DMS 273 treated with DMSO at 0.1 percent for 48 hours (cell line): ENCODE results near the gene UBL7.
"Not testable (repeated sequence)": the region's sequence is repeated elsewhere in the genome, so short reads cannot be mapped to it uniquely, and the experiment has no call there.

Source experiments
- DNase-seq: peaks from one replicate; lab custom pipeline; 2025; lab: John Stamatoyannopoulos, UW

UBL7 gene

DNA sequence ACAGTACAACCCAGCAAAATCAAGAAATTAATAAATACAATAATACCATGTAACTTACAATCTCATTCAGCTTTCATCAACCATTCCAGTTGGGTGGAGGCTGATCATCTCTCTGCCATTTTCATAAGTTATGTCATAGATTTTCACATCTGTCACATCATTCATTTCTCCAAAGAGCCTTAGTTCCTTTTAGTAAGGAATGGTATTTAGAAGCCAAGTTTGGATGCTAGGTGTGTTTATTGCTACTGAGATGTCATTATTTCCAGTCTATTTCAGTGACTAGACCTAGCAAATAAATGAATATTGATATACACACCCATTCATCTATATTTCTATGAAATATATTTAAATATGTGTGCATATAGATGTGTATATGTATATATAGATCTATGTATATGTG, 2.7 kb upstream of the UBL7 start:
- DNase-seq, result no peak

DNA sequence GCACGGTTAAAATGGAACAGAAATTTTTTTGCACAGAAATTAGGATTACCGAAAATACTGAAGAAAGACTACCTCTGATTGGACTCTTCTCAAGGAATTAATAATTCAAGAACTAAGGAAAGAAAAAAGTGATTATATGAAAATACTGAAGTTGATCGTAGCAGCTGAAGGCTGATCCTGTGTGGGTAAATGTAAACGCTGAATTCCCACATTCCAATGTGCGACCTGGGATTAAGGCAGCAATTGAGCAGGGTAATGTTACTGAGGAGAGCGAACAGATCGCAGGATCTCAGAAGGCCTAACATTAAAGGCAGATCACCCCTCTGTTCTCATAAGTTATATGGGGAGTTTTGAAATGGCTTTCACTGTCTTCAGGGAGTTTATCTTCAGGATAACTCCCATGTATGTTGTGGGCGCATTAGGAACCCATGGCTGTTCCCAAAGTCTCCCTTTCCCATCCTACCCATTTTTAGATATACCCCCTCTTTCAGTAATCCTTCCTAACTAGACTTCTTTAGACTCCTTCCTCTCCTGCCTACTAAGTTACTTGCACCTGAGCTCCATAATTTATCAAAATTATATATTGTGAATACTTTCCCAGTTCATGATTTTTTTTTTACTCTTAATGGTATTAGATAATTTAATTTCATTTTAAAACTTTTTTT, 1.0 kb upstream of the UBL7 start:
- DNase-seq, result no peak

DNA sequence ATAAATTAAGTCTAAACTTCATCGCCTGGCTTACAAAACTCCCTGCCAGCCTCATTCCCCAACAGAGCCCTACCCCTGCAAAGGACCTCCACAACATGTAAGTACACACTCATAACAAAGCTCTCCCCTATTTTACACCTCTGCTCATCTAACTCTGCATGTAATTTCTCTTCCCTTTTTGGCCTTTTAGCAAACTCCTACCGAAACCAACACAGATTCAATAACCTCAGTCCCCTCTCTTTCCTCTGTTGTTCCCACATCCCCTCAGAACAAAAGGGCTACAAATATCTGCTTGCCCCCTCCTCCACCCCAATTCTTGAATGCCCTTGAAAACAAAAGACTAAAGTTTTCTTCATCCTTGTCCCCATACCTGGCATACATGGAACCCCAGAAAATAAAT, 662 bp downstream of the UBL7 start:
- DNase-seq, result no peak

DNA sequence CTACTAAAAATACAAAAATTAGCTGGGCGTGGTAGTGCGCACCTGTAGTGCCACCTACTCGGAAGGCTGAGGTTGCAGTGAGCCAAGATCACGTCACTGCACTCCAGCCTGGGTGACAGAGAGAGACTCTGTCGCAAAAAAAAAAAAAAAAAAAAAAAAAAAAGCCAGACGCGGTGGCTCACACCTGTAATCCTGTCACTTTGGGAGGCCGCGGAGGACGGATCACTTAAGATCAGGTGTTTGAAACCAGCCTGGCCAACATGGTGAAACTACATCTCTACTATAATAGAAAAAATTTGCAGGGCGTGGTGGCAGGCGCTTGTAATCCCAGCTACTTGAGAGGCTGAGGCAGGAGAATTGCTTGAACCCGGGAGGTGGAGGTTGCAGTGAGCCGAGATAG, 1.2 kb downstream of the UBL7 start:
- DNase-seq, result not testable (repeated sequence)

DNA sequence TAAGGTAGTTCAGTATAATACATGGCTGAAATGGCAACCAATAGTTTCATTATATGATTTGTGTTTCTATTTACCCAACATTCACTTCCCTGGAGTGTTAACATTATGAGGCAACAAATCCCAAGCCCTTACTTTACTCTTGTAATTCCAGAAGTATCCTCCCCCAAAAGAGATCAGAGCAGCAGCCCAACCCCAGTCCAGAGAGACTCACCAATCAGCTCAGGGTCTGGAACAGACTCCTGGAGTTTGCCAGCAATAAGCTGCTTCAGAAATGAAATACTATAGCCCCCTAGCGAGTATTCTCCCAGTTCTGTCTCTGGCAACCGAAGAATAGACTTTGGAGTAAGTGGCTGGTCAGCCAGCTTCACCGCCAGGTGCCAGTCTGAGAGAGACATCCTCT, 2.5 kb downstream of the UBL7 start:
- DNase-seq, result no peak

DNA sequence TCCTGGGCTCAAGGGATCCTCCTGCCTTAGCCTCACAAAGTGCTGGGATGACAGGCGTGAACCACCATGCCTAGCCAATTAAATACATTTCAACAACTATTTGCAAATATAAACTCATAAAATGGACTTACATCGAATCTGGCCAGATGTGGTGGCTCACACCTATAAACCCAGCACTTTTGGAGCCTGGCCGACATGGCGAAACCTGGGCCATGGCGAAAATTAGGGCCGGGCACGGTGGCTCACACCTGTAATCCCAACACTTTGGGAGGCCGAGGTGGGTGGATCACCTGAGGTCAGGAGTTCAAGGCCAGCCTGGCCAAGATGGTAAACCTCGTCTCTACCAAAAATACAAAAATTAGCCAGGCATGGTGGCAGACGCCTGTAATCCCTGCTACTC, 3.9 kb downstream of the UBL7 start:
- not testable (repeated sequence) for DNase-seq

DNA sequence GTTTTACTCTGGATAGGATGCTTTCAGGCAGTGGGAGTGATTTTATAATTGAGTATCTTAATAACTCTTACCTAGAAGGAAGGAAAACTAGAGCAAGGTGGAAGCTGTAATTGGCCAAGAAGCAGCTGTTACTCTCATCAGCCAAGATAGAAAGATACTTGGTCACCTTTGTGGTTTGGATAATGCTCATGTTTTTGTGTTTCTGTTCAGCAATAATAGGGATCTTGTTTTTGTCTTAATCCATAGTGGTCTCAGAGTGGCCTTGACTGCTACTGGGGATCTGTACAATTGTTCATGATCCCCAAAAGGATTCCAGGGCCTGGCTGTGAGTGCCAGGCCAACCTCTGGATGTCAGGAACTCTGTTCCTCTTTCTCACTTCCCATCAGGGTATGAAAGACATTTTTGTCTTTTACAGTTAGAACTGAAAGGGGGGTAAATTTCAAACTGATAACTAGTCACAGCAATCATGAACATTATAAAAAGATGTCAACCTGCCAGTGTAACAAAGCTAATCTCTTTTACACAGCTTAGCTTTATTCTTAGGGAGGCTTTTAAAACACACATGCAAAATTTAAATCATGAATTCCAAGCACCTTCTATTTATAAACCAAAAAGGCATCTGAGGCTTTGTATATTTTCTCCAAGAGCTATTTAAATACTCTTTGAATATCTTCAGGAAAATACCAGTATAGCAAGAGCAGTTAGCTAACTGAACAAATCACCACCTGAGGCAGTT, 6.0 kb downstream of the UBL7 start:
- DNase-seq, result no peak

DNA sequence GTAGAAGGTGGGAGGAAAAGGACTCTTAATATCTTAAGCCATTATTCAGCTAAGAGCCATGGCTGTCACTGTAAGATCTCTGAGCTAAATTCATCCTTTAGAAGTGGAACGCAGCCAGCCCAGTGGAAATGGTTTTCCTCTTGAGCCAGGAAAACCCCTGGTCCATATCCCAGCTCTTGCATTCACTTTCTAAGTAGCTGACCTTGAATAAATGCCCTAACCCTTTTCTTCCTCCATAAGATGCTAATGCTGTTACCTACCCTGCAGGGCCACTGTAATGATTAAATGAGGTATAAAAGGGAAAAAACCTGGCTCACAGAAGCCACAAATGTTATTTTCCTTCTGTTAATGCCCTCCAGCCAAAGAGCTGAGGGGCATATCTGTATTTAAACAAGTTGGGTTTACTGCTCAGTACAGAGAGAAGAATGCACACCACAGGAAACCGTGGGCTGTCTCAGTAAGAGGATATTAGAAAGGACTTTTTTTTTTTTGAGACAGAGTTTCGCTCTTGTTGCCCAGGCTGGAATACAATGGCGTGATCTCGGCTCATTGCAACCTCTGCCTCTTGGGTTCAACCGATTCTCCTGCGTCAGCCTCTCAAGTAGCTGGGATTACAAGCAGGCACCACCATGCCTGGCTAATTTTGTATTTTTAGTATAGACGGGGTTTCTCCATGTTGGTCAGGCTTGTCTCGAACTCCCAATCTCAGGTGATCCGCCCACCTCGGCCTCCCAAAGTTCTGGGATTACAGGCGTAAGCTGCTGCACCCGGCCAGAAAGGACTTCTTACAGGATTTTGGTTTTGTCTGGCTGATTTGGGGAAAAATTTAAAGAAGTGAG, 6.8 kb downstream of the UBL7 start:
- no peak for DNase-seq

DNA sequence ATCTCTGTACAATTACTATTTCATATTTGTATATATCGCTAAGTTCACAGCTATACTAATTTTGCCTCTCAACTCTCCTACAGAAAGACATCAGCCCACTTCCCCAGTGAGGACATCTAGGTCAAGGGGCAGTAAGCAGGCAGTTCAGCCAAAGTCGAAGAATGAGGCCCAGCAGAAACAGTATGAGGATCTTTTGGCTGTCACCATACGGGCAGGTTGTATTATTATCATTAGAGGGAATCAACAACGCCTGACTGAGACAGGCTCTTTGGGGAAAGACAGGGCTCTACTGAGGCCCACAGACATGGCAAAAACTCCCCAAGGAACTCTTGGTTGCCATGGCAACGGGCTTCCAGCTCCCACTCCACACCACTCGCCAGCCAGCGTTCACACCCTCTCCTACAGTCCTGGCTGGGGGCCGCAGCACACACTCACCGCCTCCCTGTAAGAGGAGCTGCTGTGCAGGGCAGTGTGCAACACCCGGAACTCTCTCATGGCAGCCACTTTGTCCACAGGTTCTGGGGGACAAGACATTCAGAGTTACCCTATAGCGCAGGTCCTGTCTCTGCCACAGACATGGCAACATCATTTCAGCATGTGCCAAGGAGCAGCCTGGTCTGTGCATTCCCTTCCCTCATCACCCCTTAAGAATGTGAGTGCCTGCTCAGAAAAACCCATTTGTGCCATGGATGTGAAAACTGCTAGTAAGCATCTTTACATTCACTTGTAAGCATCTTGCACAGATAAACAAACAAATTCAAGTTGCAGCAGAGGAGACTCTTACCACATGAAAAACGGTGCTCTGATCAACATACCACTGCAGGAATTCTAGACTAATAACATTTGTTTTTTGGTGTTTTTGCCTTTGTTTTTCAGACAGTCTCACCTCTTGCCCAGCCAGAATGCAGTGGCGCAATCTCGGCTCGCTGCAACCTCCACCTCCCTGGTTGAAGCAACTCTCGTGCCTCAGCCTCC, 8.8 kb downstream of the UBL7 start:
- DNase-seq, result no peak

DNA sequence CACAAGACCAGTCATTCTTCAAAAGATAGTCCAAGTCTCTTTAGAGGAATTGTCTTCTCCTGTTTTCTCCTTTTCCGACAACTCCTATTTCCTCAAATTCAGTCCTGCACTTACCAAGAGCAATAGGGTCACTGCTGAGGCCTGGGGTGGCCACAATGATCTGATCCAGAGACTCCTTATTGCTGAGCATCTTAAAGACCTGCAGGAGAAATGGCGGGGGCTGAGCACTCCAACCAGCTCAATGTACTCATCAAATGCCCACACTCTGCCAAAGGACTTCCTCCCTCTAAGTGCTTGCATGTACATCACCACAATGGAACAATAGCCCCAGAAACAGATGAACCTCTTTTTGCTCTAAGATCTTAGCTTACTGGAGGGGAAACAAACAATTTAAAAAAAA, 9.6 kb downstream of the UBL7 start:
- DNase-seq, result no peak

DNA sequence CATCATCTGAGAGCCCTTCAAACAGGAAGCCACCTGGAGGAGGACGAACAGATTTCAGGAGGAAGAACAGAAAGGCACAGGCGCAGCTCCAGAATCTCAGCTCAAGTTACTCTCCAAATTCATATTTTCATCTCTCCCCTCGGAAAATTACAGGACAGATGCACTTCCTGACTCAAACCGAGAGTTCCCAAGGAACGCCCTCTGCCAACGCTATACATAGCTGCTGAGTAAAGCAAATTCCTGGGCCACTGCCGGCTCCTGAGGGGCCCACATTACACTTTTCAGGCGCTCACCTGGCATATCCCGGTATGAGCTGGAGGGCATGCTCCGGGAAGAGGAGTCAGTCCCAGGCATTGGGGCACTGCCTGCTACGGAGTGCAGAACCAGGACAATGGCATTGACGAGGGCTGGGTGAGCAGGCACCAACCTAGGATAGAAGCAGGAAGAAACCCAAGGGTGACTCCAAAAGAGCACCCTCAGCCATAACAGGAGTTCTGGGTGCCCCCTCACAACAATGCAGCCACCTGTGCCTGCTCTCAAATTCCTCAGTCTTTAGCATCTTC, 11.2 kb downstream of the UBL7 start:
- DNase-seq, result no peak

DNA sequence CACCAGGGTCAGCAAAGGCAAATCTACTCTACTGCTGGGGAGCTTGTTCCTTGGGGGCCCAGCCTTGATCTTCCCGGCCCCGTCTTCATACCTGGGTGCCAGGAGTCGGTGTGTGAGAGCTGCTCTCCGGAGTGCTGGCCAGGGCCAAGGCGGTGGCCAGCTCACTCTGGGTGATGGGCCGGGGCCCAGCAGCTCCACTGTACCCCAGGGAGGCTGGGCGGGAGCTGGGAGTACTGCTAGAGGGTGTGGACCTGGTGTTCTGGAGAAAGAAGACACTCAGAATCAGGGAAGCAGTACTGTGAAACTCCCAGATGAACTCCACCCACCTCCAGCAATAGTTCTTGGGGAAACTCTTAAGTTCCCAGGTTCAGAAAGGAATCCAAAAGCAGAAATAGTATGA, 11.9 kb downstream of the UBL7 start:
- DNase-seq, result no peak

DNA sequence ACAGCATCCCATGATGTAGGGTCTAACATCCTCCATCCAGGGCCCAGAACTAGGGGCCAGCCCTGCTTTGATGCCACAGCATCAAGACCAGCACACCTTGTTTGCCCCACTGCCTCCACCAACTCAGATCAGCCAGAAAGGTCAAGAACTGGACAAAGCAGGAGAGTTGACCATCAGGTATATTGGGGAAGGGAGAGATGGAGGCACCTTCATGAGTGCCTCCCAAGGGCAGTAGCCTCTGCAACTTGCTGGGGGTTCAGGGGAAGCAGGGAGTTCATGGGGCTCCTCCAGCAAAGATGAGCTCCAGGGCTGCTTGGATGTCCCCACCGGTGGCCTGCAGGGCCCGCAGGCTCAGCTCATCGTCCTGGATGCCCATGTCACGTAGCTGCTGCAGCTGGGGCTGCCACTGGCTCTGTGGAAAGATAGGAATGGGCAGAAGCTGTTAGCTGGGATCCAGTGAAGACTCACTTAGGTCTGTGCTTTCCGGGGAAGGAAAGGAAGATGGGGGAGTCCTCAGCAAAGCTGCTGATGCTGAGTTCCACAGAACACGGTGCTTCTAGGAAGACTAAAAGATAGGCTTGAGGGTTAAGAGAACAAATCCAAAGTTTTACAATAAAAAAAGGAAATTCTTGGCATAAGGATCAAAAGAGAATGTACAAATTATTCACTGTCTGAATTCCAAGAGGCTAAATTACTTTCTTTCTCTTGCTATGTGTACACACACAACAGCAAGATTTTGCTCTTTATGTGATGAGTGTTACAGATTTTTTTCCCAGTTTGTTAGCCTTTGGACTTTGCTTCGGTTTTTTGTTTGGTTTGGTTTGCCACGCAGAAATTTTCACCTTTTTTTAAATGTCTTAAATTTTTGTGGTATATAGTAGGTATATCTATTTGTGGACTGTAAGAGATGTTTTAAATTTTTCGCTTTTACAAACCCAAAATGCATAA, 14.9 kb downstream of the UBL7 start:
- DNase-seq, result no peak

DNA sequence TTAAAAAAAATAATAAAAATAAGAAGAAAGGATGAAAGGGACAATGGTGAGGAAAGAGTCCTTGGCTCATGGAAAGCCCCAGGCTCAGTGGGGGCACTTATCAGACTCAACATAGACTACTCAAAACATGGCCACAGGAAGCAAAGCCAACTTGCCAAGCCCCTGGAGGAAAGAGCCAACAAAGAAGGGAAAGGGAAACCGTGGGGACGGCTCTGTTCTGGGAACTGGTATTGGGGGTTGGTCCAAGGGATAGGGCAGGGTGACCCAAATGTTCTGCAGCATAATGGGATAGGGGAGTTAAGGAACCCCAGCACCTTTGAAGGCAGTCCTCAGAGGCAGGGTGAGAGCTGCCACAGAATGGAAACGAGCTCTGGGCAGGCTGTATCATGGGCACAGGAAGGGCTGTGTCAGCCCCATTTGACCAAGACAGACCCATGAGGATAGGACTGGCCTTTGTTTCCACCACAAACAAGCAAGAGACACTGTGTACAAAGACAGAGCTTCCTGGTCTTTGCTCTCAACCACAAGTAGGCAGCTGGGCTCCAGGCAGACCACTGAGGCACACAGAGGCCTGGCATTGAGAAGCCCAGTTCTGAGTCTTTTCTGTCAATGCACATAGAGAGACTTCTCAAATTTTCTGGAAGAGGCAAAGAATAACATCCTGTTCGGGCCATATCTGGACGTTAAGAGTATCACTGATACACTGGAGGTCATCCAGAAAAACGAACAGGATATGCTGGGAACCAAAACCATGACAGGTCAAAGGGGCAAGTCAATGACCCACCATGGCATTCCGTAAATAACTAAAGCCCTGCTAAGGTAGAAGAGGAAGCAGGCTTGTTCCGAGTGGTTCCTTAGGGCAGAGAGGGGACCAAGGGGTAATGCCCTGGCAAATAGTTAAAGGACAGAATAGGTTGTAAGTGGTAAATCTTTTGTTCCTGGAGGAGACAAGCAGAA, 16.6 kb downstream of the UBL7 start:
- no peak for DNase-seq

DNA sequence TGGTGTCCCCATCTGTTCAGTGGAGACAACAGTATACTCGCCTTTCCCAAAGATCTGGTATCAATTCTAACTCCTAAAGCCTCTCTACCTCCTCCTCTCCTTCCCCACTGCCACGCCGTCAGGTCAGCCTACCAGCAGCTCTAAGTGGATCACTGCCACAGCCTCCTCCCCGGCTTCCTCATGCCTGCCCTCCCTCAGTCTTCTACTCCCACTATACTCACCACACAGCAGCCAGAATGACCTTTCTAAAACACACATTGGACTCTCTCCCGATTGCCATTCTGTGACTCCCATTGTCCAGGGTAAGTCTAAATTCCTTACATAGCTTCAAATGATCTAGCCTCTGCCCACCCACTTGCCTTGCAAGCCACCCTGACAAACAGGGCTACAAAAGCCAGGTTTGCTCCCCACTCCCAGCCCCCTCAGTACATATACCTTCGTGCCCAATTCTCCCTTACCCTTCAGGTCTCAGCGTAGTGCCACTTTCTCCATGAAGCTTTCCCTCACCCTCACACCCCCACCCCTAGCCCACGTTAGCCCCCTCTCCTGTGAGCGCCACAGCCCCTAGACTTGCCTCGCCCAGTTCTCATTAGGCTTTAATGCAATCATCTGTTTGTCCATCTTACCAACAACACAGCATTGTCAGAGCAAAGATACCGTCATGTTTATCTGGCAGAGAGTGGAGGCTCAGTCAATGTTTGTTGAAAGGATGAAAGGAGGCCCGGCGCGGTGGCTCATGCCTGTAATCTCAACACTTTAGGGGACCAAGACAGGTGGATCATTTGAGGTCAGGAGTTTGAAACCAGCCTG, 17.7 kb downstream of the UBL7 start:
- DNase-seq, result no peak

DNA sequence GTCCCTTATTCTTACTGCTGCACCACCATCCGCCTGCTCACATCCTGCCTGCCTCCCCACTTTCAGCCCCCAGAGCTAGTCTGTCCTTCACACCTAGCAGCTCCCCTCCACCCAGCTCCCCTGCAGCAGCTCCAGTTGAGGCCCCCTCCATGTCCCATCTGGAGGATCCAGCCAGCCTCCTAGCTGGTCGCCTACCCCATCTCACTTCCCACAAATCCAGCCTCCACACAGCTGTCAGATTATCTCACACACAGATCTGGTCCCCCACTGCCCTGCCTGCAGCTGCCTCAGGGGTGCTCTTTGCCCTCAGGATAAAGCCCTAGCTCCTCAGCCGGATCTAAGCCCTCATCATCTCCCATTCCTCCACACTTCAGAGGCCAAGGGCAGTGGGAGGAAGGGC, 18.4 kb downstream of the UBL7 start:
- no peak for DNase-seq

DNA sequence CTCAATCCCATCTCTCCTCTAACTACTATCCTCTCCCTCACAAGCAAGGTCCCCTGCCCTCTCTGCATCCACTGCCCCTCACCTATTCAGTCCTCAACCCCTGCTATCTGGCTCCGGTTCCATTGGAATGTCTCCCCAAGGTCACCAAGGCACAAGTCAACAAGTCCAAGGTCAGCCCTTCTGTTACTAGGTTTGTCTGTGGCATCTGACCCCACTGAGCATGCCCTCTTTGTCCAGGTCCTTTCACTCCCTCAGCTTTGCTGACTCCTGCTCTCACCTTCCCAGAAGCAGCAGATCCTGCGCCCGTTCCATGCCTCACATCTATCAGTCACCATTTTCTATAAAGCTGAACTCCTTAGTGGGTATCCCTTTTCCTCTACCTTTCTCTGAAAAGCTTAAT, 18.9 kb downstream of the UBL7 start:
- no peak for DNase-seq

DNA sequence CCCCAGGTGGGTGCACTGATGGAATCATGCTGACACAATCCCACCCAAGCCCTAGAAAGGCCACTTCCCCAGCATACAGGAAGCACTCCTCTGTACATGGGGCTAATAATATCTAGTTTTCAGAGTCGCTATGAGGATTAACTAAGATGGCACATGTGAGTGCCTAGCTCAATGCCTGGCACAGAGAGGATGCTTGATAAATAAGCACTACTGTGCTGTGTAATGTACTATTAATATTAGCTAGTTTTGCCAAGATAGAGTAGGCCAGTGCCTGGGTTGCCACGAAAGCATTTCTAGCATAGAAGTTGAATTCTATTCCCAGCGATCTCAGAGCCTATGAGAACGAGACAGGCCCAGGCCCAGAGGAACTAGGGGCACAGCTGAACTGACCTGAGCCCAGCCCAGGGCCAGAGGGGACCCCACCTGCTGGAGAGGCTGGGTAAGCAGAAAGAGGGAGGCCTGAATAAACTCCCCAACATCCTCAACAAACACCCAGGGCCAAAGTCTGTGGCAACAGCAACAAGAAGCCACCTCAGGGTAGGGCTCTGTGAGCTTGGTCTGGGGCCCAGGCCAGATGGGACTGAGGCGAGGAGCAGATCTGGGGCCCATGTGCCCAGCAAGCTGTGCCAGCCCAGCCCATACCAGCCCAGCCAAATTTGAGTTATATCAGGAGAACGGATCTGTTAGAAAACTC, 19.6 kb downstream of the UBL7 start:
- no peak for DNase-seq
